GM18519 (cell line): ENCODE data around the gene ACAN.

Experiments
- ATAC-seq: cut with Tn5 transposase; IDR thresholded peaks from one replicate; pipeline ENCODE4 v1.9.1; 2021; ENCODE audit warnings: mild to moderate bottlenecking, moderate library complexity; ENCODE audit not compliant: unreplicated experiment, low FRiP score

Gene ACAN

GRCh38 chr15:88839961-88840360 is 36.7 kb downstream of the ACAN start:
- ATAC-seq = no peak

GRCh38 chr15:88841236-88841635 is 38.0 kb downstream of the ACAN start:
- no peak for ATAC-seq

GRCh38 chr15:88842156-88842555 is 38.9 kb downstream of the ACAN start:
- no peak for ATAC-seq

- ATAC-seq = no peak
Observed at GRCh38 chr15:88843334-88843733, 40.1 kb downstream of the ACAN start.

- ATAC-seq = no peak
Observed at GRCh38 chr15:88844749-88845386, 41.6 kb downstream of the ACAN start.

- ATAC-seq = no peak
Observed at GRCh38 chr15:88845616-88846015, 42.4 kb downstream of the ACAN start.

GRCh38 chr15:88847144-88847543 is 43.9 kb downstream of the ACAN start:
- ATAC-seq = no peak

GRCh38 chr15:88848203-88848602 is 45.0 kb downstream of the ACAN start:
- no peak for ATAC-seq

GRCh38 chr15:88849376-88850072 is 46.3 kb downstream of the ACAN start:
- ATAC-seq = no peak

- no peak for ATAC-seq
Observed at GRCh38 chr15:88852476-88852875, 49.2 kb downstream of the ACAN start.

- no peak for ATAC-seq
Observed at GRCh38 chr15:88858934-88859333, 55.7 kb downstream of the ACAN start.

GRCh38 chr15:88859550-88859949 is 56.3 kb downstream of the ACAN start:
- ATAC-seq = no peak

- ATAC-seq = no peak
Observed at GRCh38 chr15:88860212-88860611, 57.0 kb downstream of the ACAN start.

- ATAC-seq = no peak
Observed at GRCh38 chr15:88863412-88863811, 60.2 kb downstream of the ACAN start.

- no peak for ATAC-seq
Observed at GRCh38 chr15:88864861-88865497, 61.7 kb downstream of the ACAN start.

- ATAC-seq = no peak
Observed at GRCh38 chr15:88865498-88866099, 62.4 kb downstream of the ACAN start.

- ATAC-seq = no peak
Observed at GRCh38 chr15:88866295-88866881, 63.2 kb downstream of the ACAN start.

GRCh38 chr15:88871313-88871712 is 68.1 kb downstream of the ACAN start:
- no peak for ATAC-seq

- ATAC-seq = no peak
Observed at GRCh38 chr15:88872106-88872505, 68.9 kb downstream of the ACAN start.

GRCh38 chr15:88872706-88873105 is 69.5 kb downstream of the ACAN start:
- no peak for ATAC-seq

GRCh38 chr15:88873786-88874185 is 70.5 kb downstream of the ACAN start:
- no peak for ATAC-seq
